Ureter (tissue), 1 donor: ENCODE data around the gene TIGD3. TPM values are rescaled to one million over a fixed set of nuclear protein-coding genes. Genes with fewer than 3 reads are reported as not detected.
A peak's percentile ranks its signal among the peaks of the same experiment; 100 is the strongest.

Experiments
- DNase-seq: peaks from one replicate; pipeline ENCODE4 v3.0.0-alpha.2; 2020; ENCODE audit warnings: low spot score
- total RNA-seq: library from RNA; stranded (reverse); gene quantifications from one replicate; pipeline ENCODE4 v1.2.4, GENCODE V29; 2023
- donor health status: DM: yes; HTN: yes; CAD: no.

Gene TIGD3
- total RNA-seq, 1 donor from 2014 or later, result not detected

DNA sequence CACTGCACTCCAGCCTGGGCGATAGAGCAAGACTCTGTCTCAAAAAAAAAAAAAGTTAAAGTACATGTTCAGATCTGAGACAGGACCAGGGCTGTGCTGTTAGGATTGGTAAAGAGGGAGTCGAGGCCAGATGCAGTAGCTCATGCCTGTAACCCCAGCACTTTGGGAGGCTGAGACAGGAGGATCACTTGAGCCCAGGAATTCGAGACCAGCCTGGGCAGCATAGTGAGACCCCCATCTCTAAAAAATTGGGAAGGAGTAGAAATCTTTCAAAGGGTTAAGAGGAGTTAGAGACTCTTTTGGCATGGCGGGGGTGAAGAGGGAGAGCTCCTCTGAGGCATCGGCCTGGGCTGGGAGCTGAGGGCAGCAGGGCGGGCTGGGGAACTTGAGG lies 16.1 kb downstream of the TIGD3 start:
- DNase-seq, result no peak

DNA sequence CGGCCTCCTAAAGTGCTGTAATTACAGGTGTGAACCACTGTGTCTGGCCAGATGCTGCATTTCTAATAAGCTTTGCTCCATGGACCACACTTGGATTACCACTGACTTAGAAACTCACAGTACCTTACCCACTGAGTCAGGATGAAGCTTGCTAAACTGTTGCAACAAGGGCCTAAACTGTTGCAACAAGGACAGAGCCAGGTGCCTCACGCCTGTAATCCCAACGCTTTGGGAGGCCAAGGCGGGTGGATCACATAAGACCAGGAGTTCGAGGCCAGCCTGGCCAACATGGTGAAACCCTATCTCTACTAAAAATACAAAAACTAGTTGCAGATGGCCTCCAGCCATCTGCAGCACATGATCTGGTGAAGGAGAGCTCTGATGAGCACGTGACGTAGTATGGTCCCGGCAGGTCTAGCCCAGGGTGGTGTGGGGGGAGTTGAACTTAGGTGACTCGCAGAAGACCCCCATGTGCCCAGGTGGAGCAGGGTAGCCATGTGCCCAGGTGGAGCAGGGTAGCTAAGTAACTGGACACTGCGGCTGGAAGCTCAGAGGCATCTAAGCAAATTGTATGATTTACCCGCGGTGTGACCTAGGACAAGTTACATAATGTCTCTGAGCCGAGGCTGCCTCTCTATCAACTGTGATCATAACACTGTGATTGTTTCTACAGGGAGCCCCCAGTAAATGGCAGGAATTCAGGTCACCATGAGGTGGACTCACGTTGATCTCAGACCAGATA lies 19.5 kb downstream of the TIGD3 start:
- DNase-seq, result no peak

DNA sequence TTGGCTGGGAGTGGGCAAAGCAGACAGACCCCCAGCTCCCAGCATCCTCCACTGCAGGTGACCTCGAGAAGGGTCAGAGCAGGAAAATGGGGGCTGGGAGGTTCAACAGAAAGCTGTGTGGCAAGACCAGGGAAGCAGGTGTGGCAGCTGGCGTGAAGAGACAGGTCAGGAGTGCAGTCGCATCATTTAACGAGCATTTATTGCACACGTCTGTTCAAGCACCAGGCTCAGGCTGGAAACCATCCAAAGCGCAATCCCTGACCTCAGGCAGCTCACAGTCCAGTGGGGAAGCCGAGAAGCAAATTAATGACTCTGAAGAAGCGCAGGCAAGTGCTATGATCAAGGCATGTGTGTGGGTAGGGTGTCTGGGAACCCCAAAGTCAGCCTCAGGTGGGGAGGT lies 20.5 kb downstream of the TIGD3 start:
- no peak for DNase-seq

DNA sequence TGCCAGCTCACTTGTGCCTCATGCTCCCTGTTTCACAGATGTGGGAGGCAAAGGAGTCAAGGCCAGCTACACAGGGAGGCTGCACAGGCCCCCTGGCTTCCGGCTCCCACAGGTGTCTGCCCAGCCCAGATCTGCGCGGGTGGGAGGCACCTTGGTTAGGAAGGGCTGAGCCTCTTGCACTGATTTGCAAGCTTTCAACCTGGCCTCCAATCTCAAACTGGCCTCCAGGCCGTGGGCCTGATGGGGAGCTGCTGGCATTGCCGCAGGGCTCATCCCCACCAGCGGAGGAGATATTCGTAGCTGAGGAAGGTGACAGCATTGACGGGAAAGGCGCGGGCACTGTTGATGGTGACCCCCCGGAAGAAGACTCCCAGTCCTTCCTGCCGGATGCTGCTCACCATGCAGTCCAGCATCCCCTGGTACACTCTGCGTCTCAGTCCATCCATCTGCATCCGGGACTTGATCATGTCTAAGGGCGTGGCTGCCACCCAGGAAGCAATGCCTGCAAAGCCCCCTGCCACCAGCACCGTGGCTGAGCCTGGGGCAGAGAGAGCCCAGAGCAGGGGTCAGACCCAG lies 21.7 kb downstream of the TIGD3 start:
- no peak for DNase-seq

DNA sequence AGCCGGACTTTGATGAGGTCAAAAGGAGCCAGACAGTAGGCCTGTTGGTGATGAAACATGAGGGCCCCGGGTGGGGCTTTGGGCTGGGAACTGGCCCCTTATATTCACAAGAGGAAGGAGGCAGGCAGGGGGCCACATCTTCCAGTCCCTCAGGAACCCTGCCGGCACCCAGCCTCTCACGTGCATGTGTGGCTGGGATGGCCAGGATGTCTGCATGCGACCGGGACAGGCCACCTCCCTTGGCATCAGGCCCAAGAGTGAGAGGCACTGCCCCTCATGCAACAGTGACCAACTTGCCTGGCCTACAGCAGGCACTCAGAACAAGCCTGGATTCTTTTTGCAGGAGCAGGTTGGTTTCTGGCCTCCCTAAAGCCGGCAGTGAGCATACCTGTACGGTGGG lies 22.5 kb downstream of the TIGD3 start:
- no peak for DNase-seq

DNA sequence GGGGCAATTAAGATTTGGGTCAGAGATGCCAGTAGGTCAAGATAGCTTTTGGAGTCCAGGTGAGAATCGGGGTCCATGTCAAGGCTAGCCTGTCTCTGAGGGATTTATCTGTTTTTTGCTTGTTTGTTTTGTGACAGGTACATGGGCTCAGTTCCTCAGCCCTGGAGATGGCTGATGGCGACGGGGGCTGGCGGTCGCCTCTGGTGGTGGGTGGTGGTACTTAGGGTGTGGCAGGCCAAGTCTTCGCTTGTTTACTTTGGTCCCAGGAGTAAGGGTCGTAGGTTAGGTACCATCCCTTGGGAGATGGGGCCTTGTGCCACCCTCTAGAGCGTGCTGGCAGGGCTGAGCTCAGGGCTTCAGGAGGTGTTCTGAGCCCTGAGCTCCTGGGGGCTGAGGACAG lies 23.2 kb downstream of the TIGD3 start:
- no peak for DNase-seq

DNA sequence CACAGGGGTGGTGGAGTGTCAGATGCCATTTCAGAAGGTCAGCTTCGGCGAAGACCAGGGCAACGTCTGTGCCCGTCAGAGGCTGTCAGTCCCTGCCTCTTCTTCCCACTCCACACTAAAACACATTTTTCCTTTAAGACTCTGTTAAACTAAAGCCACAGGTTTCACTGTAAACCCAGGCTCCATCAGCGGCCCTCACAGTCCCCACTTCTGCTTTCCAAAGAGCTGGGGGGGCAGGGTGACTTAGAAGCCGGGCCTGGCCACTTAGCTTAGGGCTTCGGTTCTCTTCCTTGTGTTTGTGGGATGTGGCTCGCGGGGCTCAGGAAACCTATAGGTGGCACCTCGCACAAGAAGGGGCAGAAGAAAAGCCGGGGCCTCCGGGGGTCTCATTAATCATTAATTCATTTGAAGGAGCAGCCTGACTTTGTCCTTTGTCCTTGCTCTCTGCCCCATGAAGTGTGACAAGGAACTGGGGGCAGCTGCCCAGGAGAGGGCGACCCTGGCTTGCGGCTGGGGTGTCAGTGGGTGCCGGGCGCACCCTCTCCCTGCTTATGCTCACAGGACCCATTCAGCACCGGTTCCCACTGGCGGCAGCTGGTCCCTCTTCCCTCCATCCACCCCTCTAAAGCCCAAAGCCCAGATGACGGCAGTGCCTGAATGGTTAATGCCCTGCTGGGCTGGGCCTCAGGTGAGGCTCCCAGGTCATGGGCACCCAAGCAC lies 23.8 kb downstream of the TIGD3 start:
- DNase-seq, result no peak

DNA sequence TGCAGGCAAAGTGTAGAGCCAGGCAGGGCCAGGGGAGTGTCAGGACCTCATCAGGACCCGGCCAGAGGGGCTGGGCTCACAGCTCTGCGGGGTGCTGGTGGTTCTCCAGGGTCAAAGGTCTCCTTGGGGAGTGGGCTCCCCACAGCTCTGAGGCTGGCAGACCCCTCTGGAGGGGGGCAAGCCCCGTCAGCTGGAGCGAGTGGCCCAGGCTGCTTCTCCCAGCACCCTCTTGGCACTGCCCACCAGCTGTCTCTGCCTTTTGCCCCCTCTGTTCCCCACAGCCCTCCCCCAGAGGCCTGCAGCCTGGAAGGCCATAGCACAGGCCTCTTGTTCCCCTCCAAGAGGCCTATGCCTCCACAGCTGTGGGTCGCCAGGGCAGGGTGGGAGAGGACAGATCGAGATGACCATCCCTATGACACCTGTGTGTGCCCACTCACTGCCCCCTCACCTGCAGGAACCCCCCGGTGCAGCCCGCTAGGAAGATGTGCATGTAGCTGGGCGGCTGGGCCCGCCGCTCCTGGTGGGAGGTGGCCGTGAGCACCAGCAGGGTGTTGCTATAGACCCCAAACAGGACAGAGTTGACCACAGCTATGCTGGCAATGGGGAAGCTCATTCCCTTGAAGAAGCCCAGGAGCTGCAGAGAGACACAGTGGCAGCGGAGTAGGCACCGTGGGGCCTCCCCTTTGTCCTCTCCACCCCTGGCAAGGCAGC lies 24.5 kb downstream of the TIGD3 start:
- no peak for DNase-seq

DNA sequence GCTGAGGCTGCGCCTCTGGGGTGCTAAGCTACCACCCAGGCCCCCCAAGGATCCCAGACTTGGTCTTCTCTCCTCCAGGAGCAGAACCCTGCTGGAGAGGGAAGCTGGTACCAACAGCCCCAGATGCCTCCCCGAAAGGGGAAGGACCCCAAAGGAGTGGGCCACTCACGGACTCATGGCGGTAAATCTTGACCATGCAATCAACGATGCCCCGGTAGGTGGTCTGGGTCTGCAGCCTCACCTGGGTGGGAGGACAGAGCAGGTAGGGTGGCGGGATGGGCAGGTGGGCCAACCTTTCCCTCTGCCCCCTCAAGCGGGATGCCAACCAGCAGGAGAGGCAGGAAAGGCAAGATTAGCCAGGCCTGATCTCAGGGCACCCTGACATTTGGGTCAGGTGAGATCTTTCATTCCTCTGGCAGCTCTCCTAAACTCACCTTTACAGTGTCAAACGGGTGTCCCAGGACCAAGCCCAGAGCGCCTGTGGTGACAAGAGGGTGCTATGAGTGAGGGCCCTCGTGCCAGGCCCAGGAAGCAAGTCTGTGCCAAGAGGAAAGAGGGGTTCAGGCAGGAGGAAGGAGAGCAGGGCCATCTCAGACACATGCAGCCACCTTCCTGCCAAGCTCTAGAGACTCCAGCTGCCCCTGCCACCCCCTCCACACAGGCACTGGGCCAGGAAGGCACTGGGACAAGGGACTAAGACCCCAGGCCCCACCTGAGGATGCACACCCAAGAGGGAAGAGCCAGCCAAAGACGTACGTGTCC lies 25.3 kb downstream of the TIGD3 start:
- DNase-seq, result no peak

DNA sequence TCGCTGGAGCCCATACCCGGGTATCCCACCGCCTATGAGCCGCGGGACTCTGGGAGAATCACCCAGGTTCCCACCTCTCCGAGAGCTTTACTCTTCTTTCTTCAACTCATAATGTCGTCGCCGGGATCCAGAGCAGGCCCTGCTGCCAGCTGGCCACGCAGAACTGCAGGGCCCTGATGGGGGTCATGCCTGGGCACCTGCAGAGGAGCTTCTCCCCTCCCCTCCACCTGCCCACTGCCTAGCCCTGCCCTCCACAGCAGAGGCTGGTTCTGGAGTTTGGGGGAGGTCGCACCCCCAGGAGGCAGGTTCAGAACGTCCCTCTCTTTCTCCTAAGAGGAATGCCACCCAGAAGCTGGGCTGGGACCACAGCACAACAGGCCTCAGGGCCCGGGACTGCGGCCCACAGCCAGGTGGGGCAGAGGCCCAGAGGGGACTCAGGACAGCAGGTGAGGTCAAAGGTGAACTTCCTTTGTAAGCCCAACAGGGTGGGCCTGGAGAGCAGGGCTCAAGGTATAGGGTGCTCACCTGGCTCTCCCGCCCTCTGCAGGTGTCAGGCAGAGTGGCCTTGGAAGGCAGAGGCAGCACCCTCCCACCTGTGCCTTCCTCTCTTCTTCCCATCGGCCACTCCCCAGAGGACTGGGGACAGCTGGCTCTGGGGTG lies 26.0 kb downstream of the TIGD3 start:
- DNase-seq, result no peak

DNA sequence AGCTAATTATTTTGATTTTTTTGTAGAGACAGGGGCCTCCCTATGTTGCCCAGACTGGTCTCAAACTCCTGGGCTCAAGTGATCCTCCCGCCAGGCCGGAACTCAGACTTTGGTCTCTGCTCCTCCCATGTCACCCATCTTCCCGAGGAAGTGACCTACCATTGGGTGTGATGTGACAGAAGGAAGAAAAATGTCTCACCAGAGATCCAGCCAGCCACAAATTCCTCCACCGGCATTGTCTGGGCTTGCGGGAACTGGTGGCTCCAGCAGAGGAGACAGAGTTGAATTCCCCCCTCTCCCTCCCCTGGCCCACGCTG lies 27.1 kb downstream of the TIGD3 start:
- DNase-seq, result peak; percentile 91

DNA sequence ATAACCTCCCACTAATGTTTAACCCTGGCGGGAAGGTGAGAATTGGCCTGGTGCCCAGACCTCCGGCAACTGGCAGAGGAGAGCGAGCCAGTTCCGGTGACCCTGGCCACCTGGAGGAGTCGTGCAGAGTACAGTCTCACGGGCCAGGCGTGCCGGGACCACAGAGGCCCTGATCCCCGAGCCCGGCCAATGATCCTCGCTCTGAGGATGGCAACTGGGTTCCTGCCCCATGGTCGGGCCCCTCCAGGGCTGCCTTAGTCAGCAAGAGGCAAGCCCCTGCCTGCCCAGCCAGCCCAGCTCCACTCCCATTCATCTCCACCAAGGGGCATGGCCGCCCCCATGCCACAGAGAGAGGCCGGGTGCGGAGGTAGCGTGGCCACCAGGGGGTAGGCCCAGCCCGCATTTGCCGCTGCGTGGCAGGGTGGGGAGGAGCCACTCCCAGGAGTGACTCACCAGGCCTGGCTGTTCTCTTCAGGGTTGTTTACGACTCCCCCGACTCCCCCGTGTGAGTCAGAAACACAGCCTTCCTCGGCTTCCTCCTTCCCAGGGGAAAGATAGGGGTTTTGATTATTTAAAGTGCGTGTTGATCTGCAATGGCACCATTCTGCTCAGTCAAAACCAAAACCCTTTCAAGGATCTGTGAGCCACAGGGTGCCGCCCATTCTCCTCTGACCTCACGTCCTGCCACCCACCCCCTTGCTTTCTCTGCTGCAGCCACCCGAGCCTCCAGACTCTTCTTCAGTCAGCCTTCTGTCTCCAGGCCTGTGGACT lies 27.7 kb downstream of the TIGD3 start, which contains the start of gene SLC25A45:
Gene SLC25A45, minus strand, starts transcription at position 614 of the 771 bp plus-strand sequence. CDS start 695 bp downstream, outside the sequence.
- DNase-seq, result peak; percentile 95

DNA sequence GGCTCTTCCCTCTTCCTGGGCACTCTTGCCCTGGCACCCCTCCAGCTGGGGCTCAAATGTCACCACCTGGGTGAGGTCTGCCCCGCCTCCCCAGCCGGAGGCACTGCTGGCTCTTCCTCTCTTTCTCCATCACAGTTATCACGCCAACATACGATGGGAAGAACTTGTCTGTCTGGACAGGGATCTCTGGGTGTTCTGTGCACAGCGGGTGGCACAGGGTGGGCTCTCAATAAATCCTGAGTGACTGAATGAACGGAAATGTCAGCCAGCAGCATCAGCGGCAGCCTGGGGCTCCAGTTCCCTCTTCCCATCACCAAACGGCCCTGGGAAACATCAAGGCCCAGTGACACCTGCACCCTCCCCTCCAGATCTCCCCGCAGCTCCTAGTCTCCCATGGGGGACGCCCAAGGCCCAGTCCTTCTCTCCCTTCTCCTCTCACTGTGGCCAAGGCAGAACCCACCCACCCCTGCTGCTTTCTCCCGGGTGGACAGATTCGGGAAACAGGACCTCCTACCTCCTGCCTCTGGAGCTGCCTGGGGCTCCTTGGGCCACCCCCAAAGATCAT lies 28.3 kb downstream of the TIGD3 start:
- no peak for DNase-seq

DNA sequence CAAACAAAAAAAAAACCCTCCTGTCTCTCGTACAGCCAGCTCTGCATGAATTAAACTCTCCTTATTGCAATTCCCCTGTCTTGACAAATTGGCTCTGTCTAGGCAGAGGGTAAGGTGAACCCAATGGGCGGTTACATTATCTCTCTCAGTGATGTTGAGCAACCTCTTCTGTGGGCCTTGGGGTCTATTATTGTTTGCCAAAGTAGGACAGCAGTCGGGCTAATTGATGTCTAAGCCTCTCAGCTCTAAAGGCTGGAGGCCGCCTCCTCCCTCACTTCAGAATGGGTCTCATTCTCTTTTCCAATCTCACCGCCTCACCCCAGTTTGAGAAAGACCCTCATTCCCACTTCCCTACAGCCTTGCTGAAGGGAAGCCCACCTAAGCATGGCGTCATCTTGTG lies 29.2 kb downstream of the TIGD3 start:
- no peak for DNase-seq

DNA sequence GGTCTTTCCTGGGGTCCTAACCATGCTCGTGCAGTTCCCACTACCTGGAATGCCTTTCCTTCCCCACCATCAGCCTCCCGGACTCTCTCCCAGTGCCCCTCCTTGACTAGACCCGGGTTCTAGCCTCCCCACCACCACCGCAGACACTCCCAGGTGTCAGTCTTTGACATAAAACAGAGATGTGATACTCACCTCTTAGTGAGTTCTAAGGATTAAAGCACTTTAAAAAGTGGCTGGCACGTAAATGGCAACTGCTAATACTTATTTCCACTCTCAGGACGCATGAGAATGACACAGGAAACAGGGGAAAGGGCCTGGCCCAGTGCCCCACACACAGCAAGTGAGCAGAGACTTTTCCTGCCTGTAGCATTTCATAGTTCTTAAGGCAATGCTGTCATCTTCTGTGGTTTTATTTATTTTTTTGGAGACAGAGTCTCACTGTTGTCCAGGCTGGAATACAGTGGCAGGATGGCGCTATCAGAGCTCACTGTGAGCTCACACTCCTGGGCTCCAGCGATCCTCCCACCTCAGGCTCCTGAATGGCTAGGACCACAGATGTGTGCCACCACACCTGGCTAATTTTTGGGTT lies 29.8 kb downstream of the TIGD3 start:
- DNase-seq, result no peak

DNA sequence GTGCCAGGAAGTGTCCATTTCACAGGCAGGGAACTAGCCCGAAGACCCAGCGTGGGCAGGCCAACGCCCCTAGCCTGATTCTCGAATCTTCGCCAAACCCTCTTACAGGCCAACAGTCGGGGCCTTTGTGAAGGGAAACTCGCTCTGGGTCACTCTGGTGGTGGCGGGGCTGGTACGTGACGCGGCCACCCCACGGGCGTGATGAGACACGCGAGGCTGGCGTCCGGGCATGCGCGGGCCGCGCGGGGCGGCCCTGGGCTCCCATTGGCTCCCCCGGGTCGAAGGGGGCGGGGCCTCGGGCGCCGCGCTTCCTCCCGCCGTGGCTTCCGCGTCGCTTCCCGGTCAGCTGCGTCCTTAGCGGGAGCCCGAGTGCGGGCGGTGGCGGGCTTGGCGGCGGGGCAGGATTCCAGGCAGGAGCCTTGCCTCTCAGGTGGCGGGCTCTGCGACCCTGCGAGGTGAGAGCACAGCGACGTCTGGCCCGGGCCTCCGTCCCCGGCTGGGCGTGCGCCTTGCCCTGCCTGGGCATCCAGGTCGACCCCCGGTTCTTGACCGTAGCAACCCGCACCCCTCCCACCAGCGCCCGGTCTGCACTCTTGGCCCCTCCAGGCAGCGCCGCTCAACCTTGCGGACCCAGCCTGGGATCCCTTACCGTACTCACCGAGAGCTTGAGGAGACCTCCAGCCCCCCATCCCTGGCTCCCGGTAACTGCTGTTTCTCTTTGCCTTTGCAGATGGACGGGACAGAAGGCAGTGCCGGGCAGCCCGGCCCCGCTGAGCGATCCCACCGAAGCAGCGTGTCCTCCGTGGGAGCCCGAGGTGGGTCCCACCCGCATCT lies 32.0 kb downstream of the TIGD3 start, which contains the start of gene FRMD8:
Gene FRMD8, plus strand, starts transcription at position 331 of the 834 bp plus-strand sequence. Its CDS starts 400 bp downstream, at position 731.
- peak; percentile 94 for DNase-seq

DNA sequence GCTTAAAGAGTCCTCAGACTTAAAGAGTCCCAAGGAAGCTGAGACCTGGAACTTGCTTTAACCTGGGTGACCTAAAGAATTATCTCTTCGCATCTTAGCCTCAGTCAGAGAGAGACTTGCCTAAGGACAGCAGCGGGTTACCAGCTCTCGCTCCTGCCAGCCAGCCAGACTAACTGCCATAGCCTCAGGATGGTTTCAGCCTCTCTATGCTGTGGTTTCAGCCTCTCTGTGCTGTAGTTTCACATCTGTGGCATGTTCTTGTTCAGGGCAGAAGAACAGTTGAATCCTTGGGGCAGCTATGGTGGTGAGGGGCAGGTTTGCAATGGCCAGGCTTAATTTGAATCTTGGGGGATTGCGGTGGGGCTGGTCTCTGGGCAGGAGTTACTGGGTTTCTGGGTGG lies 34.2 kb downstream of the TIGD3 start:
- DNase-seq, result no peak

DNA sequence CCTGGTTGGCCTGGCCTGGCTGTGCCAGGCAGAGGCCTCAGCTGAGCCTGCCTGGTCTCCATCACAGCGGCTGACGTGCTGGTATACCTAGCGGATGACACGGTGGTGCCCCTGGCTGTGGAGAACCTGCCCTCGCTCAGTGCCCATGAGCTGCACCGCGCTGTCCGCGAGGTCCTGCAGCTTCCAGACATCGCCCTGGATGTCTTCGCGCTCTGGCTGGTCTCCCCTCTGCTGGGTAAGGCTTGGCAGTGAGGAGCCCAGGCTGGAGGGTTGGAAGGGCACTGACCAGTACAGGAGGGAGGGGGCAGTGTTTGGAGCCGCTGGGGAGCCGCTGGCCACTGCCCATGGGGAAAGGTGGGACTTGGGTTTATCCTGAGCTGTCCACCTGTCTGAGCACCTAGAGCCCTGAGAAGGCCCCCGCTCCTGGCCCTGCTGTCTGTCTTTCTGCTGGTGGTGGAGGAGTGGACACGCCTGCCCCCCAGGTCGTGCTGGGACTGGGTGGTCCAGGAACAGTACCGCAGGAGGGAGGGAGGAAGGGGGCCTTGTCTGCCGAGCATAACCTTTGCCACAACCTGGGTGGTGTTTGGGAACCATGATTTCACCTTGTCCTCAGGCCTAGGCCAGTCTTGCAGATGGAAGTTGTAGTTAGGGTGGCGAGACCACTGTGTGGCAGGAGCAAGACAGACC lies 34.9 kb downstream of the TIGD3 start:
- DNase-seq, result no peak
